Measurements from ENCODE around the gene HTT. TPM values are rescaled to one million over a fixed set of nuclear protein-coding genes. Genes with fewer than 3 reads are reported as not detected.

The HTT gene
- total RNA-seq, 4 donors from 2014 or later = 37.5 to 119 (median 48.7) TPM

GRCh38 chr4:3188118-3188517, 113.6 kb downstream of the HTT start:
- Histone ChIP-seq H3K4me1 (no peaks in the 10 kb centered on the region), H3K36me3 (peaks cover 5 to 98% (median 27%) of the 10 kb centered on the region in 3 donors), H3K4me3 (no peak overlapping the region), H3K27ac (no peak overlapping the region), H3K9me3 (no peaks in the 10 kb centered on the region), H3K27me3 (no peaks in the 10 kb centered on the region)
- no peak for TF ChIP-seq POLR2A (IDR thresholded peaks at IDR 0.05)
- TF ChIP-seq CTCF (IDR thresholded peaks at IDR 0.05) = no peak
- intact Hi-C loops (cut with DNase I) = no loop called here
- WGBS, 2 donors = 88% methylated on average over 6 of the region's 6 CpGs
- no peak for DNase-seq

GRCh38 chr4:3189459-3189858, 115.0 kb downstream of the HTT start:
- intact Hi-C loops (cut with DNase I) = no loop called here
- H3K4me1 ChIP-seq = no peaks in the 10 kb centered on the region
- H3K4me3 ChIP-seq = no peak overlapping the region
- TF ChIP-seq POLR2A (IDR thresholded peaks at IDR 0.05) (no peak), CTCF (IDR thresholded peaks at IDR 0.05) (no peak)
- H3K9me3 ChIP-seq = no peaks in the 10 kb centered on the region
- H3K36me3 ChIP-seq = peaks cover 5 to 92% (median 21%) of the 10 kb centered on the region in 3 donors
- no peaks in the 10 kb centered on the region for H3K27me3 ChIP-seq
- H3K27ac ChIP-seq = no peak overlapping the region
- no peak for DNase-seq

GRCh38 chr4:3190549-3190948, 116.1 kb downstream of the HTT start:
- Histone ChIP-seq H3K27ac (peak overlapping the region in 1 of 4 donors; percentile 2), H3K36me3 (peaks cover 5 to 92% (median 17%) of the 10 kb centered on the region in 3 donors), H3K9me3 (no peaks in the 10 kb centered on the region), H3K4me1 (no peaks in the 10 kb centered on the region), H3K27me3 (no peaks in the 10 kb centered on the region), H3K4me3 (no peak overlapping the region)
- no peak for DNase-seq
- intact Hi-C loops (cut with DNase I) = no loop called here
- TF ChIP-seq POLR2A (IDR thresholded peaks at IDR 0.05) = no peak
- no peak for TF ChIP-seq CTCF (IDR thresholded peaks at IDR 0.05)
- 78% methylated on average over 5 of the region's 5 CpGs for WGBS, 2 donors

GRCh38 chr4:3192188-3192587, 117.7 kb downstream of the HTT start:
- intact Hi-C loops (cut with DNase I) = no loop called here
- no peaks in the 10 kb centered on the region for H3K27me3 ChIP-seq
- H3K36me3 ChIP-seq = peaks cover 5 to 92% (median 15%) of the 10 kb centered on the region in 3 donors
- H3K27ac ChIP-seq = no peak overlapping the region
- H3K9me3 ChIP-seq = no peaks in the 10 kb centered on the region
- H3K4me3 ChIP-seq = no peak overlapping the region
- DNase-seq = no peak
- TF ChIP-seq POLR2A (IDR thresholded peaks at IDR 0.05) (no peak), CTCF (IDR thresholded peaks at IDR 0.05) (no peak)
- 74 to 78% methylated on average over 3 to 4 of the region's 4 CpGs for WGBS, 2 donors
- no peaks in the 10 kb centered on the region for H3K4me1 ChIP-seq

- H3K27ac ChIP-seq = no peak overlapping the region
- H3K4me1 ChIP-seq = no peaks in the 10 kb centered on the region
- H3K9me3 ChIP-seq = no peaks in the 10 kb centered on the region
- TF ChIP-seq CTCF (IDR thresholded peaks at IDR 0.05) (no peak), POLR2A (IDR thresholded peaks at IDR 0.05) (no peak)
- peaks cover 5 to 92% (median 13%) of the 10 kb centered on the region in 3 donors for H3K36me3 ChIP-seq
- no peak overlapping the region for H3K4me3 ChIP-seq
- intact Hi-C loops (cut with DNase I) = no loop called here
- no peak for DNase-seq
- 92 to 96% methylated on average over 12 of the region's 12 CpGs for WGBS, 2 donors
- no peaks in the 10 kb centered on the region for H3K27me3 ChIP-seq
These were observed 118.3 kb downstream of the HTT start for GRCh38 chr4:3192827-3193226.

Data from esophagus squamous epithelium (tissue), 5 donors.